ENCODE data around the gene F7.

F7 gene

GRCh38 chr13:113083402-113084061 is 22.1 kb upstream of the F7 start:
- no peaks in the 10 kb centered on the region for H3K9me3 ChIP-seq (ENCODE audit: control insufficient read depth, insufficient read depth, low read depth, low read length)
- CTCF ChIA-PET, result no interaction called here

More at GRCh38 chr13:113083402-113084061, 22.1 kb upstream of the F7 start:
- TF ChIP-seq INSM2 (tag by site-specific recombination; IDR thresholded peaks at IDR 0.05) (no peak), ZBTB1 (tag by site-specific recombination; IDR thresholded peaks at IDR 0.05) (no peak), KLF9 (tag by site-specific recombination; IDR thresholded peaks at IDR 0.05; ENCODE audit: low read depth) (no peak), SCRT2 (tag by site-specific recombination; IDR thresholded peaks at IDR 0.05) (peak; percentile 90), OSR2 (tag by site-specific recombination; IDR thresholded peaks at IDR 0.05) (0 out of 2 replicates have a peak, but pooled peaks have one; percentile 47), PATZ1 (tag by site-specific recombination; IDR thresholded peaks at IDR 0.05) (no peak), ZNF571 (tag by site-specific recombination; IDR thresholded peaks at IDR 0.05) (no peak), ZNF10 (tag by site-specific recombination; IDR thresholded peaks at IDR 0.05) (no peak), ZBTB8A (tag by site-specific recombination; IDR thresholded peaks at IDR 0.05) (peak; percentile 45), GLI2 (tag by site-specific recombination; IDR thresholded peaks at IDR 0.05; ENCODE audit: borderline replicate concordance, low read depth) (no peak), WT1 (tag by site-specific recombination; IDR thresholded peaks at IDR 0.05) (0 out of 2 replicates have a peak, but pooled peaks have one; percentile 10), ZNF302 (tag by site-specific recombination; IDR thresholded peaks at IDR 0.05; ENCODE audit: low read depth) (no peak), ZNF654 (tag by site-specific recombination; IDR thresholded peaks at IDR 0.05; ENCODE audit: low read depth) (no peak), ZNF600 (tag by site-specific recombination; IDR thresholded peaks at IDR 0.05) (peak; percentile 45; the same call in 1 of the 2 replicates), SP7 (tag by site-specific recombination; IDR thresholded peaks at IDR 0.05) (no peak), ZNF544 (tag by site-specific recombination; IDR thresholded peaks at IDR 0.05) (no peak), ZBTB21 (tag by site-specific recombination; IDR thresholded peaks at IDR 0.05) (peak; percentile 66), ZNF211 (tag by site-specific recombination; IDR thresholded peaks at IDR 0.05; ENCODE audit: low read depth) (no peak), ZNF623 (tag by site-specific recombination; IDR thresholded peaks at IDR 0.05) (no peak), GFI1B (tag by site-specific recombination; IDR thresholded peaks at IDR 0.05) (no peak), ZNF354C (tag by site-specific recombination; IDR thresholded peaks at IDR 0.05; ENCODE audit: borderline replicate concordance, low read depth) (no peak), ZNF366 (tag by site-specific recombination; conservative IDR thresholded peaks at IDR 0.05) (0 out of 2 replicates have a peak, but pooled peaks have one; percentile 15), ZNF629 (tag by site-specific recombination; IDR thresholded peaks at IDR 0.05) (peak; percentile 89), FEZF1 (tag by site-specific recombination; IDR thresholded peaks at IDR 0.05) (no peak), ZNF221 (tag by site-specific recombination; IDR thresholded peaks at IDR 0.05; ENCODE audit: borderline replicate concordance) (no peak), PRDM6 (tag by site-specific recombination; IDR thresholded peaks at IDR 0.05) (peak; percentile 38; the same call in 1 of the 2 replicates), KLF8 (tag by site-specific recombination; IDR thresholded peaks at IDR 0.05) (0 out of 2 replicates have a peak, but pooled peaks have one; percentile 23), ZNF473 (tag by site-specific recombination; IDR thresholded peaks at IDR 0.05) (no peak), ZNF391 (tag by site-specific recombination; IDR thresholded peaks at IDR 0.05; ENCODE audit: borderline replicate concordance, low read depth) (no peak), SCRT1 (tag by site-specific recombination; IDR thresholded peaks at IDR 0.05; ENCODE audit: borderline replicate concordance) (peak; percentile 65; the same call in 1 of the 2 replicates), ZNF449 (tag by site-specific recombination; IDR thresholded peaks at IDR 0.05) (no peak)
- Histone ChIP-seq H3K4me3 (ENCODE audit: low read depth, low read length) (no peak overlapping the region), H3K36me3 (ENCODE audit: control insufficient read depth in 2 of 2, insufficient read depth in 1 of 2, low read length in 2 of 2) (peaks cover 0 to 11% of the 10 kb centered on the region in 2 experiments; a peak in 1 of 3 replicates), H3K27ac (ENCODE audit: extremely low read depth, low read depth, low read length) (no peak overlapping the region), H3K4me1 (ENCODE audit: control insufficient read depth, insufficient read depth, low read length) (no peaks in the 10 kb centered on the region; the same call in 1 of the 2 replicates)
- POLR2A ChIA-PET, result no interaction called here

Data from HEK293 (cell line).